GM19099 (cell line): Measurements from ENCODE around the gene CSF3.

Source experiments
- POLR2A ChIP-seq: IDR thresholded peaks from 3 replicates; pipeline ENCODE4 v1.6.1; 2011; ENCODE audit warnings: low read depth; ENCODE audit not compliant: insufficient read length; ENCODE audit errors: extremely low read depth

Gene CSF3

DNA sequence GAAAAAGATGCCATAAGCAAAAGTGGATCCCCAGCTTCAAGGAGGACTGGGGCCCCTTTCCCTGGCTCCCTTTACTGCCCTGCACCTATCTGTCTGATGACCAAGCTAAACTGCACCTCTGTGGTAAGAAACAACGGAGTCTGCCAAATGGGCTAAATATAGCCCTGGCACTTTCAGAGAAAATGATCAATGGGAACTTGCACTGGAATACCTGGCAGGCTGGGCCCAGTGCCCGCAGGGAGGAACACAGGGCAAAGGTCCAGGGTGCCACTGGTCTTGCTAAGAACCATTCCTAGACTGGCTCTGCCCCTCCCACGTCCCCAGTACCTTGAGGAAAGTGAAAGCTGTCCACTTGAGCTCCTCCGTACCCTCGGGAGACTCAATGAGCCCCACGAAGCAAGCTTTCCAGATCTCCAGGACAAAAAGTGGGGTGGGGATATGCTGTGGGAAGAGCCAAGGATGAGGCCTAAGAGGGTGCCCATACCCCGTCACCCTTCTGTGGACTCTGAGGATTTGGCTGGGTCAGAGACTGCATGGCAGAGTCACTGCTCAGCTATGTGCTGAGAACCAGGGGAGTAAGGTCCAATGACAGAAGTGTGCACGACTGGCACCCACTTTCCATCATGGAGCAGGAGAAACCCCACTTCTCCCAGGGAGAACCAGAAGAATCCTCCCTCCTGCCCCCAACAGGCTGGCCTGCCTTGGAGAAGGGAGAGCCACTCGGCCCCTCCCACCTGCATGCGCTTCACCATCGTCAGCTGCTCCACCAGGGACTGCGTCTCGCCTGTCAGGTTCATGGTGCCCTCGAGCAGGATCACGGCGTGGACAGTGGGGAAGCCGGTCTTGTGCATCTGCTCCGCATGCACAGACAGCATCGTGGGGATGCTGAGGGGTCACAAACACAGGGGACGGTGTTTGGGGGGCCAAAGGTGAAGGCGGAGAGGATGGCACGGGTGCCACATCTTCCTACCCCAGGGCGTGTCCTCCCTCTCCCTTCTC lies 17.4 kb downstream of the CSF3 start:
- no peak for TF ChIP-seq POLR2A

DNA sequence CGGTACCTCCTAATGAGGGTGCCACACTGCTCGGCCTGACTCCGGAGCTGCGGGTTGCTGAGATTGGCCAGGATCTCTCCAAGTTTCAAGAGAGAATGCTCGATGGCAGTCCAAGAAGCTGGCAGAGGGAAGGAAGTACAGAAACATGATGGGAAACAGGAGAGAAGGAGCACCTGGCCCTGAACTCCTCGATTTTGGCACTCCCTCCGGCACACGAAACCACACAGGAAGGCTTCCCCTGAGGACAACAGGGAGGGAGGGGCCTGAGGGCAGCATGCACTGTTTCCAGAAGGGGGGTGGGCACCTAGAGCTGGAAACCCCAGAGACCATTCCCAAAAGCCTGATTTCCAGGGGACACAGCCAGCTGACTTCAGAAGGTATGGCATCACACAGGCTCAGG lies 18.1 kb downstream of the CSF3 start:
- TF ChIP-seq POLR2A = no peak

DNA sequence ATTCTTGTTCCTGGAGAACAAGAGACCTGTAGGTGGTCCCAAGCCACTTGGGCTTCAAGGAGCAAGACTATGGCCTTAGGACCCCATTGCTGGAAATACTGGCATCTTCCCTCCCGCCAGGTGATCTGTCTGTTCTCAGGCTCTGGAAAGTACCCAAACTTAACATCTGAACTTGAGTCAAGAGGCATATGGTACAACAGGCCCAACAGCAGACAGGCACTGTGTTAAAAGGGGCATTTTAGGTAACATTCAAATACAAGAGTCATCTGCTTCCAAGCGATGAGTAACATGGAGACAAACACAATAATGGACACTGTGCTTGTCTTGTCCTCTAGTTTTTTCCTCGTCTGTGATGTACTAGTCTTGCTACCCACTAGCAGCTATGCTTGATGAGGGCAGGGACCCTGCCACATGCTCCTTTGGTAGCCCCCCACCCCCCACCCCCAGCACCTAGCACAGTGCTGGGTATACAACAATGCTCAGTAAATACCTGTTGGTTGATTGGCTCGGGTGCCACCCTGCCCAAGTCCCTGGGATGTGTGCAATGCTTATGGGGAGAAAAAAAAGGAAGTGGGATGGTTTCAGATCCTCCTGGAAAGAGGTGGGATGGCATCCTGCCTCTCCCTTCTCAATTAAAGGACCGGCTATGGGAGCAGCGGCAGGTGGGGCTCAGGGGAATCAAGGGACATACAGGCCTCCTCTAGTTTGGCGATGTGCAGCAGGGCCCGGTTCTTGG lies 19.4 kb downstream of the CSF3 start:
- TF ChIP-seq POLR2A = no peak

DNA sequence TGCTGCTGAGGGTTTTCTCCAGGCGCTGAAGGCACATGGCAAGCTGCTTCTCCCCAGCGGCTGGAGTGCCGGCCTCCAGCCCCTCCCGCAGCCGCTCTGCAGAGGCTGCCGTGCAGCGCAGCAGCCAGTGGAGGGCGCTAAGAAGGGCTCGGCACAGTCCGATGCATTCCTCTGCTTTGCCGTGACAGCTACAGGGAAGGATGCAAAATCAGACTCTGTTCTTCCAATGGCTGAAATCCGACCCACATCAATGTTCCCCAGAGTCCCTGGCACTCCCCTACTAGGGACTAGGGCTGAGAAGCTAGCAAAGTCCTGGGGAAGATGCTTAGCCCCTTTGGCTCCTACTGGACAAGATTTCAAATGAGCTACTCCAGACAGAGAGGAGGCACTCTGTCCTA lies 19.9 kb downstream of the CSF3 start:
- no peak for TF ChIP-seq POLR2A

DNA sequence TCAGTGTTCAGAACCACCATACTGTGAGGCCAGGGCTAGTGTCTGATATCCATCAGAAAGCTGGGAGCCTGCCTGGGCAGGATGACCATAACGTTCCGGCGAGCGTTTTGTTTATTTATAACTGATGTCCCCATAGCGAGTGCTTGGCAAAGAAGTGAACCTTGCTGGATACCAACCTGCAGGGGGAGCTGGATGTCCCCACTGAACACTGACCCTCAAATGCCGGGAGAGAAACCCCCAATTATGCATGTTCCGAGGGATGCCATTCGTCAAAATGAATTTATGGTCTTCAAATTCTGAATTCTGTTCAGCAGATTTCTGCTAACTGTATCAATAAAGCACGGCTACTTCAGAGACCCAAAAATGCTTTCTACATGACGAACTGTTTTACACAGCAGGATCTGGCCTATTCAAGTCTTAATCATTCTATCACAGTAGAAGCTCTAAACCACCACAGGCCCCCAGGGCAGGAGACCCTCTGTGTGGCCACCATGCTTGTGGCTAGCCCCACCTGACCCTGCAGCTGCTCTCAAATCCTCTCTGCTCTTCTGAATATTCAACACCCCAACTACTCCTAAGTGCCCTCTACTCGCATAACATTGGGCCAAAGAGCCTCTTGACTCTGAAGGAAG lies 23.8 kb downstream of the CSF3 start:
- TF ChIP-seq POLR2A = no peak

DNA sequence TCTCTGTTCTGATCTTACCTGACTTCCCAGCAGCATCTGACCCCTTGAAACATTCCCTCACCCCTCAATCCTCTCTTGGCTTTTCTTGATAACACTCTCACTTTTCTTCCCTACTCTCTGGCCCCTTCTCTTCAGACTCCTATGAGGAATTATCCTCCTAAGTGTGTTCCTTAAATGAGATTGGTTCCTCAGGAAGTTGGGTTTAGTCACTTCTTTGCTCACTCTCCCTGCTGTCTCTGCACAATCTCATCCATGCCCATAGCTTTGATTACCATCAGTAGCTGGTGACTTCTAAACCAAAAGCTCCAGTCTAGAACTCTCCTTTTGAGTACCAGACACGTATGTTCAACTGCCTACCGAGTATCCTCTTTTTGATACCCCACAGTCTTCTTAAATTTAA lies 26.0 kb downstream of the CSF3 start:
- no peak for TF ChIP-seq POLR2A

DNA sequence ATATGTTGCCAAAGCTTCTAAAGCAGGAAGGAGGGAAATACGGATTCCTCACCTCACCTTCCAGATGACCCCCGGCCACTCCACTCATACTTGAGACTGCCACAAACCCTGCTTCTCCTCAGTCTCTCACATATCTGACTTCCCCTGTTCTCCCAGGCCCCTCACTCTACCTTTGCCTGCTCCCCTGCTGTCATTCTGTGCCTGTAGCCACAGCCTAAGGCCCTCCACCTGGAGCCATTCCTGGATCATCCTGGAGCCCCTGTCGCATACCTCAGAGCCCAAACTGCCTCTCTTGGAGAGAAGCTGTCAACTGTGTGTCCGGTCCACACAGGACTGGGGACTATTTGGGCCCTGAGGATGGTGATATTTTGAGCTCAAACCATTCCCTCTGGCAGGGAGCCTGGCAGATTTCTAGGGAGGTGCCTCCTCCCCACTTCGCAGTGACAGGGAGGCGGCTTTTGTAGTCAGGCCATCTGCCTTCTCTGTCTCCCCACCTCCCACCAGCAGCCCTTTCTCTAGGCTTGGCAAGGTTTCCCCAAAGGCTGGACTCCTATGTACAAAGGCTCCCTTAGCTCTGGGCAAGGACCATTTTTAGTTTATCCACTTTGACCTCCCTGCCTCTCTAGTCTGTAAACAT lies 41.3 kb downstream of the CSF3 start:
- TF ChIP-seq POLR2A = no peak

DNA sequence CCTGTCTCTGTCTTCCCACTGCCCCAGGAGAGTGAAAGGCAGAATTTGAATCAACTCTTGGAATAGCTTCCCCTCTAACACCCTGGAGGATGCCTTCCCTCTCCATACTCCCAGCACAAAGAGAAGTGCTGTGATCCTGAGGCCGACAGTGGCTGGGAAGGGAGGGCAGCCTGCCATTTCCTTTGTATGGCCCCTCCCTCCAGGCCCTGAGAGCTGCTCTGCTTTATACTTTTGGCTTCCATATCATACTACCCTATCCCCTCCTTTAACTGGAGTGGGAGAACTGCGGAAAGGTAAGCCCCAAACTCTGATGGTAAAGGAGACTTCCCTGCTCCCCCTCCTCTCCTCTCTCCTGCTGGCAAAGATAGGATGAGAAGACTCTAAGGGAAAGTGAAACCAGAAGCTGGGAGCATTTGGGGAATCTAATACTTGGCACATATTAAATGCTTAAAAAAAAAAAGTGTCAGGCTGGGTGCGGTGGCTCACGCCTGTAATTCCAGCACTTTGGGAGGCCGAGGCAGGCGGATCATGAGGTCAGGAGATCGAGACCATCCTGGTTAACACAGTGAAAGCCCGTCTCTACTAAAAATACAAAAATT lies 43.0 kb downstream of the CSF3 start:
- TF ChIP-seq POLR2A = no peak

DNA sequence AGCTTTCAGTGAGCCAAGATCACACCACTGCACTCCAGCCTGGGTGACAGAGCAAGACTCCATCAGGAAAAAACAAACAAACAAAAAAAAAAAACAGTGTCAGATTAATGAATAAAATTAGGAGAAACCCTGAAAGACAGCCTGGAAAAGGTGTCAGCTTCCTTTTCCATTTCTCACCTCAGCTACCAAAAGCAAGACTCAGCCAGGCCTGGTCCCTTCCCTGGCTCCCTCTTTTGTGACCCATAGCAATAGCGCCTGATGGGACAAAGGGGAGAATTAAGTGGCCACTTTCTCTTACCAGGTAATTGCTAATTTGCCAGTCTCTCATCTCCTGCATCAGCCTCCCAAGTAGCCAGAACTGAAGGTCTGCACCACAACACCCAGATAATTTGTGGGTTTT lies 43.6 kb downstream of the CSF3 start:
- no peak for TF ChIP-seq POLR2A

DNA sequence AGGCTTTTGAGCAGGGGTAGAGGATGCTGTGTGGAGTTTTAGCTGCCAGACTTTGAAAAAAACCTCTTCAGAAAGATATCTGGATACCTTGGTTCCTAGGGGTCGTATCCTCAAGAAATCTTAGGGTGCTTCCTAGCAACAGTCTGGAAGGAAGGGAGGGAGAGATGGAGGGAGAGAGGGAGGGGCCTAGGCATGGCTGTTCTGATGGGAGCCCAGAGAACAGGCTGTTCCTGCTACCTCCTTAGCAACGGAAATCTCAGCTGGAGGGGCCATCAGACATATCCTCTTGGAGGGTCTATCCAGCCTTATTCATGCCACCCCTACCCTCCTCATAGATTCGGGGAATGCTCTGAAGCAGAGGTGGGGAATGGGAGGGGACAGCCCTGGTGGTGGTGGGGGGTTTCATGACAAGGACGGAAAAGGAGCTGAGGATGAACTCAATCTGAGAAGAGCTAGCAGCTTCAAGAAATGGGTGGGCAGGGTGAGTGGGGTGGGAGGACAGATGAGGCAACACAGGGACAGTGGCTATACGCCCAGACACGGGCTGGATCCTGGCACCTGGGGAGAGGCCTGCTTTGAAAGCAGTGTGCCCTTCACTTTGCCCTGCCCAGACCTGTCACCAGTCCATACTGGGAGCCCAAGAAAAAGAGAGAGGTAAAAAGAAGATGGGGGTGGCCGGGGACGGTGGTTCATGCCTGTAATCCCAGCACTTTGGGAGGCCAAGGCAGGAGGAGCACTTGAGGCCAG lies 44.7 kb downstream of the CSF3 start:
- no peak for TF ChIP-seq POLR2A

DNA sequence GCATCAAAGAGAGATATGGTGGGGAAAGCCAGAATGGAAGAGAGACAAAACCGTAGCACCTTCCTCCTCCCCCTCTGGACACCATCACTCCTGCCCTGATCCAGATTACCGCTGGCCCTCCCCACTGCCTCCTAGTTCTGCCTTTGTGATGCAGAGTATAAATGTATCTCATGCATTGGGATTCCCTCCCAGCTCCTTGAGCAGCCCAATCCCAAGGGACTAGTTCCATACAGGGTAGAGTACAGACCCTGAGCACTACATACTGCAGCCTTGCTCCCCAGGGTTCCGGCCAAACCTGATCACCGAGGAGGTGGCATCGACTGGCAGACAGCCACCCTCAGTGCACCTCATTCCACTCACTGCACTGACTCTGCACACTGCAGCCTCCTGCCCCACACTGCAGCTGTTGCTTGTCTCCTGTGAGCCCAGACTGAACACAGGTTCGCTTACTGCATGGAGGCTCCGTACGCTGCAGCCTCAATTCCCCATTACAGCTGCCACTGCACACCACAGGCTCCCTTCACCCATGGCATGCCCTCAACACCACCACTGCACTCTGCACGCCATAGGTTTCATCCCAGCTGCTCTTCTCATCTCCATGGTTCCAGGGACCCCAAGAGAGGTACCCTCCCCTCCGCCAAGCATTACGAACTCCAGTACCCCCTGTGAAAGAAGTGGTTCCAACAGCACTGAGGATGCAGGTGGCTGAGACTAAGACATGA lies 45.8 kb downstream of the CSF3 start:
- no peak for TF ChIP-seq POLR2A

DNA sequence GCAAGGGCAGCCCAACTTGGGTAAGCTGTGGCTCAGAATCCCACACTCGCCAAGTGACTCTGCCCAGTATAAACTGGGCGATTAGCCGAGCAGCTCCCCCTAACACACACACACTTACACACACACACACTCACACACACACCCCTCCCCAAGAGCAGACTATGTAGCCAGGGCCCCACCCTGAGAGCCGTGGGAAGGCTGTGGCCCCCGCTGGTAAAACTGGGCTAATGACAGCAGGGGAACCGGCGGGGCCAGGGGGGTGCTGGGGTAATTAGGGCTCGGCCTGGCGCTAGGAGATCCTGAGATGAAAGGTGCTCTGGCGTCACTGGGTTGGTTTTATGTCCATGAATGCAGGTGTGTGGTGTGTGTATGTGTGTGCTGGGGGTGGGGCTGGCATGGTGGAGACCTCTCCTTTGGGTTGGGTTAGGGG lies 46.4 kb downstream of the CSF3 start:
- TF ChIP-seq POLR2A = no peak
